Adrenal gland (tissue), 5 donors: ENCODE measurements around the gene NTHL1.

Experiments used
- POLR2A ChIP-seq, 2 donors: fragments of 450-650 bp; IDR thresholded peaks; one replicate each; pipeline ENCODE4 v1.6.1; 2017; ENCODE audit warnings: antibody characterized with exemption in 2 of 2, mild to moderate bottlenecking in 2 of 2, moderate library complexity in 1 of 2
- TF ChIP-seq, protein P1 (sequence below), 6 experiments: fragments of 450-650 bp in 4 of 6; fragments of 200-600 bp in 2 of 6; sonication (generic) in 1 of 6; IDR thresholded peaks; 1 replicate in 5 of 6; 2 replicates in 1 of 6; pipeline versions ENCODE4 v1.5.1 to v1.8.0; 2016 to 2021; ENCODE audit warnings: antibody characterized with exemption in 6 of 6, mild to moderate bottlenecking in 2 of 6, moderate library complexity in 1 of 6
- donor health status: DM: no; HTN: no; CAD: no.

DNA sequence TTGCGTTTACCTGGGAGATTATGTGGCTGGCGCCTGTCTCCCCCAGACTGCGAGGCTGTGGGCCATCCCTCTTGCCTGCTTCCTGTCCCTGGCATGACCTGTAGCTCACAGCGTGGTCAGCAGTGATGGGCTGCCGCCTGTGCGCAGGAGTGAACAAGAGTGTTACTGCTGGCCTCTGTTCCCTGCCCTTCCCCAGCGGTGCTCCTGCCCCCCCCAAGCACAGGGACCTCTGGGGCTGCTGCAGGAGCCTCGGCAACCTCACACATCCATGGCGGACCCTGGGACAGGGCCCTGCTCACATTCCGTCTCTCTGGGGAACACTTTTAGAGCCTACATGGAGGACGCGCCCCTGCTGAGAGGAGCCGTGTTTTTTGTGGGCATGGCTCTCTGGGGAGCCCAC is 10.8 kb upstream of the NTHL1 start:
- TF ChIP-seq, protein P1, sequence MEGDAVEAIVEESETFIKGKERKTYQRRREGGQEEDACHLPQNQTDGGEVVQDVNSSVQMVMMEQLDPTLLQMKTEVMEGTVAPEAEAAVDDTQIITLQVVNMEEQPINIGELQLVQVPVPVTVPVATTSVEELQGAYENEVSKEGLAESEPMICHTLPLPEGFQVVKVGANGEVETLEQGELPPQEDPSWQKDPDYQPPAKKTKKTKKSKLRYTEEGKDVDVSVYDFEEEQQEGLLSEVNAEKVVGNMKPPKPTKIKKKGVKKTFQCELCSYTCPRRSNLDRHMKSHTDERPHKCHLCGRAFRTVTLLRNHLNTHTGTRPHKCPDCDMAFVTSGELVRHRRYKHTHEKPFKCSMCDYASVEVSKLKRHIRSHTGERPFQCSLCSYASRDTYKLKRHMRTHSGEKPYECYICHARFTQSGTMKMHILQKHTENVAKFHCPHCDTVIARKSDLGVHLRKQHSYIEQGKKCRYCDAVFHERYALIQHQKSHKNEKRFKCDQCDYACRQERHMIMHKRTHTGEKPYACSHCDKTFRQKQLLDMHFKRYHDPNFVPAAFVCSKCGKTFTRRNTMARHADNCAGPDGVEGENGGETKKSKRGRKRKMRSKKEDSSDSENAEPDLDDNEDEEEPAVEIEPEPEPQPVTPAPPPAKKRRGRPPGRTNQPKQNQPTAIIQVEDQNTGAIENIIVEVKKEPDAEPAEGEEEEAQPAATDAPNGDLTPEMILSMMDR (IDR thresholded peaks at IDR 0.05): no peak
- TF ChIP-seq POLR2A (IDR thresholded peaks at IDR 0.05): no peak
